Activated CD8-positive, alpha-beta memory T cell treated with anti-CD3 and anti-CD28 coated beads for 48 hours (primary cell): ENCODE results near the gene IPO11.
"Not testable (repeated sequence)": the region's sequence is repeated elsewhere in the genome, so short reads cannot be mapped to it uniquely, and the experiment has no call there.

Experiments
- DNase-seq, 3 experiments: peaks; one replicate each; pipeline ENCODE4 v3.0.0-alpha.2; 2020; ENCODE audit warnings: low read depth in 2 of 3, low spot score in 2 of 3

The IPO11 gene

DNA sequence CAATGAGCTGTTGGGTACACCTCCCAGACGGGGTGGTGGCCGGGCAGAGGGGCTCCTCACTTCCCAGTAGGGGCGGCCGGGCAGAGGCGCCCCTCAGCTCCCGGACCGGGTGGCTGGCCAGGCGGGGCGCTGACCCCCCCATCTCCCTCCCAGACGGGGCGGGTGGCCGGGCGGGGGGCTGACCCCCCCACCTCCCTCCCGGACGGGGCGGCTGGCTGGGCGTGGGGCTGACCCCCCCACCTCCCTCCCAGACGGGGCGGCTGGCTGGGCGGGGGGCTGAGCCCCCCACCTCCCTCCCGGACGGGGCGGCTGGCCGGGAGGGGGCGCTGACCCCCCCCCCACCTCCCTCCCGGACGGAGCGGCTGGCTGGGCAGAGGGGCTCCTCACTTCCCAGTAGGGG, 100.5 kb downstream of the IPO11 start:
- DNase-seq = not testable (repeated sequence)

DNA sequence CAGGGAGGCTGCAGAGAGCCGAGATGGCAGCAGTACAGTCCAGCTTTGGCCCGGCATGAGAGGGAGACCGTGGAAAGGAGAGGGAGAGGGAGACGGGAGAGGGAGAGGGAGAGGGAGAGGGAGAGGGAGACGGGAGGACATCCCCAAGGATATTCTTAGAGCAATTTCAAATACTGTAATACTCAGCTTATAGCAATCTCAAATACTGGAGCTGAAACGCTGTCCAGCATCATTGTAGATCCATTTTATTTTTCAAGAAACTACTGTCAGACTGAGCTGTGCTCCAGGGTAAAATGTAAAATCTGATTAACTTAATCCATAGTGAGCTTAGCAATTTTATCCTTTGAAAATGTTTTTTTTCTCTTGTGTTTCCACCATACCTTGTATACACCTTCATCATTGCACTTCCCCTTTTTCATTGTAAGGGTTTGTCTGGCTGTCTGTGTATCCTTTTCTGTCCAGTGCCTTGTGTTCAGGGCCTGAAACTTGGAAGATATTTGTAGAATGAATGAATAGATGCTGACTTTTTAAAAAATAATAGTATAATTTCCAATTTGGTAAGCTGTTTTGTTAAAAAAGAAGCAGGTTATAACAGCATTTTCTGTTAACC, 102.1 kb downstream of the IPO11 start:
- DNase-seq = no peak

- DNase-seq = not testable (repeated sequence)
Measured at GRCh38 chr5:62520812-62521211, 108.2 kb downstream of the IPO11 start.

- no peak for DNase-seq
Measured at GRCh38 chr5:62521319-62521718, 108.8 kb downstream of the IPO11 start.

DNA sequence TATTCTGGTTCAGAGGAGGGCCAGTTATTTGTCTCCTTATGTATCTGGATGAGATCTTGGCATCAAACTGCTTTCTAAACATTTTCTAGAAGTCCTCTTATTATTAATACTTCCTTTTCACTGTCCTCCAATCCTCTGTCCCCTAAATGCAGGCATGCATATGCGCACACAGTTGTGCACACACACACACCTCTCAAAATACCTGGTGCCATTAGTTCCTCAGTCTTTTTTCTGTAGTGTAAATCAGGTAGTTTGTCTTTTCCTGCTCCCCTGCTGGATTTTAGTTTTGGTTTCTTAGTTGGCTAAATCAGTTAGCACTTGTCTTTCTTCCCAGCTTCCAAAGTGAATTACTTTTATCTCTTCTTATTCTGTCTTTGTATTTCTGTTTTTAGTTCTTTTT, 110.2 kb downstream of the IPO11 start:
- no peak for DNase-seq

GRCh38 chr5:62533597-62533996, 121.0 kb downstream of the IPO11 start:
- DNase-seq = no peak

GRCh38 chr5:62534461-62535236, 122.1 kb downstream of the IPO11 start:
- DNase-seq = no peak

DNA sequence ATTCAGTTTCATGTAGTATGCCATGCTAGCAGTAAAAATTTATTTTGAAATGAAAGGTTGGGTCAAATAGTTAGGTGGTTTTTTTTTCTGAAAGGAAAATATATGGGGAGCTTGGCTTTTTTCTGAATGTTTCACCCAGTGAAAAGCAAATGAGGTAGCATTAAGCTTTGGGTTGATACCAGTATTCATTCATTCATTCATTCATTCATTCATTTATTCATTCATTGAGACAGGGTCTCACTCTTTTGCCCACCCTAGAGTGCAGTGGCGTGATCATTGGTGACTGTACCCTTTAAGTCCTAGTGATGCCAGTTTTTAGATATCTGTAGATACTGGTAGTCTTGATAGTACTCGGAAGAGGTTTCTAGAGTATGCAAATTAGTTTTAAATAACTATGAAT, 123.7 kb downstream of the IPO11 start:
- DNase-seq = no peak

GRCh38 chr5:62536783-62537182, 124.2 kb downstream of the IPO11 start:
- DNase-seq = no peak

- DNase-seq = no peak
Measured at GRCh38 chr5:62538017-62538942, 125.7 kb downstream of the IPO11 start.

DNA sequence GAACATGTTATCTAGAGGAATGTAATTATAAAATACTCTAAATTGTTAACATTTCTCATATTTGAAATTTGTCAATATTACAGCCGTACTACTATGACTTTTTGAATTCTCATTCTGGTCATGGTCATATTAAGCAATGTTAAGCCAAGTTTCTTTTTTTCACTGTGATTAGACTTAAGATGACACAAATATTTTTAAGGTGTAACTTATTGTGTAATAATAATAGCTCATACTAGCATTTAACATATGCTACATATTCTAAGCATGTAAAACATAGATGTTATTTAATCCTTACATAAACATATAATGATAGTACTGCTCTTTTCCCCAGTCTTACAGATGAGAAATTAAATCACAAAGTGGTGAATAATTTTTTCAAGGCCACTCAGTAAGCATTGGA, 130.2 kb downstream of the IPO11 start:
- DNase-seq = no peak

- DNase-seq = no peak
Measured at GRCh38 chr5:62547945-62548630, 135.5 kb downstream of the IPO11 start.

- no peak for DNase-seq
Measured at GRCh38 chr5:62550103-62550502, 137.5 kb downstream of the IPO11 start.

GRCh38 chr5:62555930-62556329, 143.4 kb downstream of the IPO11 start:
- DNase-seq = no peak

DNA sequence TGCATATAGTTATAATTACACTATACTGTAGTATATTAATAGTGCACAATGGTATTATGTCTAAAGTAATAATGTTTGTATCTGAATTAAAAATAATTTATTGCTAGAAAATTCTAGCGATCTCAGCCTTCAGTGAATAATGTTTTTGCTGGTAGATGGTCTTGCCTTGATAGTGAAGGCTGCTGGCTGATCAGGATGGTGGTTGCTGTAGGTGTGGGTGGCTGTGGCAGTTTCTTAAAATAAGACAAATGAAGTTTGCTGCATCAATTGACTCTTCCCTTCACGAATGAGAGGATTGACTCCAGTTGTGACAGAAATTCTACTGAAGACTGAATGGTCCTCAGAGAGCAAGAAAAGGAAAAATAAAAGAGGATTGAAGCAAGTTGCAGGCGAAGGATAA, 146.4 kb downstream of the IPO11 start:
- DNase-seq = no peak

- DNase-seq = no peak
Measured at GRCh38 chr5:62560786-62561185, 148.2 kb downstream of the IPO11 start.

- DNase-seq = no peak
Measured at GRCh38 chr5:62561896-62562295, 149.3 kb downstream of the IPO11 start.

DNA sequence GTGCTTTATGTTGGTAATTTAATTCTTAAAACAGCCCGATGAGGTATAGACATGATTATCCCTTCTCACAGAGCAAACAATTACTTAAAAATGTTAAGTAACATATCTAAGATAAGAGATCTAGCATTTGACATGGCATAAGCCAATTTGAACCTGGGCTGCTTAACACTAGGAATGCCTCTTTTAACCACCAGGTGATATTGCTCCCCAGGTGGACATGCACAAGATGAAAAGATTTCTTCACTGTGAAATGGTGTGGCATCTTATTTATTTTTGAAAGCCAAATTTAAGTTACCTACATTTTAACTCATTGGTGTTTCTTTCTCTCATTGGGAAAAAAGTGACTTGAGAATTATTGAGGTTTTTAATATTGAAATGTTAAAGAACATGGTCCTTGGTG, 150.3 kb downstream of the IPO11 start:
- no peak for DNase-seq

- DNase-seq = no peak
Measured at GRCh38 chr5:62564101-62564500, 151.5 kb downstream of the IPO11 start.

- DNase-seq = not testable (repeated sequence)
Measured at GRCh38 chr5:62565740-62566139, 153.2 kb downstream of the IPO11 start.

DNA sequence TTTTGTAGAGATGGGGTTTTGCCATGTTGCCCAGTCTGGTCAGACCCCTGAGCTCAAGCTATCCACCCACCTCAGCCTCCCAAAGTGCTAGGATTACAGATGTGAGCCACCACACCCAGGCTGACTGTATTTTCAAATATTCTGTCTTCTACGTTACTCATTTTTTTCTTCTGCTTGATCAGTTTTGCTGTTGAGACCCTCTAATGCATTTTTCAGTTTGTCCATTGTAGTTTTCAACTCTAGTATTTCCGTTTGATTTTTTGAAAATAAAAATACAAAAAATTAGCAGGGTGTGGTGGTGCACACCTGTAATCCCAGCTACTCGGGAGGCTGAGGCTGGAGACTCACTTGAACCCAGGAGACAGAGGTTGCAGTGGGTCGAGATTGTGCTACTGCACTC, 155.6 kb downstream of the IPO11 start:
- no peak for DNase-seq
